ENCODE results near the gene ZNF598.

Gene ZNF598

GRCh38 chr16:2004795-2005517, 4.7 kb downstream of the ZNF598 start:
- no peak overlapping the region for H3K27ac ChIP-seq
- TF ChIP-seq CTCF (IDR thresholded peaks at IDR 0.05) = no peak
- H3K4me3 ChIP-seq = no peak overlapping the region
- DNase-seq (ENCODE audit: low spot score) = no peak

DNA sequence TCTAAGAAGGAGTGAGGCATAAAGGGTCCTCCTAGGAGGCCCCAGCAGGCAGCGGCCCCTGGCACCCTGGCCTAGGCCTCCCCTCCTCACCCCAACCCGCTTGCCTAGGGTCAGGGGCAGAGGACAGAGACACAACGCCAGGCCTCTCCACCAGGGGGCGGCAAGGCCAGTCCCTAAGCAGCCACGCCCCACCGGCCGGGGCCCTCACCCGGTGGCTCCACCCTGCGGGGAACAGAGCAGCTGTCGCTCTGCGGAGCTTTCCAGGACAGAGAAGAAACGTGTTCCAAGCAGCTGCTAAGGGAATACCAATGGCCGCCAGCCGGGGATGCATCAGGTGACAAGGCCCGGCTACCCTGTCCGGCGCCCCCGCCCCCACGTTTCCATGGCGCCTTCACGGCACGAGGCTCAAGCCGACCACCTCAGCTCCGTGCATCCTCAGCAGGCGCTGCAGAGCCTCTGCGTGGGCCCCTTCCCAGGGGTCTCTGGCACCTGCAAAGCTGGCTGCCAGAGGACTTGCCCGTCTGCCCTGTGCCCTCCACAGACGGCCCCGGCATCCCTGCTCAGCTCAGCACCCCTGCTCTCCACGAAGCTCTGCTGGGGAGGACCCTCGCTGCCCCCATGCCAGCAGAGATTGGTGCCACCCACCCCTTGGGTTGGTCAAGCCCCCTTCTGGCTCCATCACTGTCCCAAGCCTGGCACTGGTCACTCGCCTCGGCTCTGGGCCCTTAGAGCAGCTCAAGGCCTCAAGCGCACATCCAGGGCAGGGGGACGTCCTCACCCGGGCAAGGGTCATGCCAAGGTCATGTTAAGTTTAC, 5.6 kb downstream of the ZNF598 start:
- no peak for DNase-seq (ENCODE audit: low spot score)
- H3K27ac ChIP-seq = no peak overlapping the region
- H3K4me3 ChIP-seq = peak overlapping the region; percentile 55
- TF ChIP-seq CTCF (IDR thresholded peaks at IDR 0.05) = peak; percentile 77

- H3K27ac ChIP-seq = no peak overlapping the region
- TF ChIP-seq CTCF (IDR thresholded peaks at IDR 0.05) = no peak
- DNase-seq (ENCODE audit: low spot score) = no peak
- H3K4me3 ChIP-seq = no peak overlapping the region
Measured at GRCh38 chr16:2003231-2003826, 6.3 kb downstream of the ZNF598 start.

DNA sequence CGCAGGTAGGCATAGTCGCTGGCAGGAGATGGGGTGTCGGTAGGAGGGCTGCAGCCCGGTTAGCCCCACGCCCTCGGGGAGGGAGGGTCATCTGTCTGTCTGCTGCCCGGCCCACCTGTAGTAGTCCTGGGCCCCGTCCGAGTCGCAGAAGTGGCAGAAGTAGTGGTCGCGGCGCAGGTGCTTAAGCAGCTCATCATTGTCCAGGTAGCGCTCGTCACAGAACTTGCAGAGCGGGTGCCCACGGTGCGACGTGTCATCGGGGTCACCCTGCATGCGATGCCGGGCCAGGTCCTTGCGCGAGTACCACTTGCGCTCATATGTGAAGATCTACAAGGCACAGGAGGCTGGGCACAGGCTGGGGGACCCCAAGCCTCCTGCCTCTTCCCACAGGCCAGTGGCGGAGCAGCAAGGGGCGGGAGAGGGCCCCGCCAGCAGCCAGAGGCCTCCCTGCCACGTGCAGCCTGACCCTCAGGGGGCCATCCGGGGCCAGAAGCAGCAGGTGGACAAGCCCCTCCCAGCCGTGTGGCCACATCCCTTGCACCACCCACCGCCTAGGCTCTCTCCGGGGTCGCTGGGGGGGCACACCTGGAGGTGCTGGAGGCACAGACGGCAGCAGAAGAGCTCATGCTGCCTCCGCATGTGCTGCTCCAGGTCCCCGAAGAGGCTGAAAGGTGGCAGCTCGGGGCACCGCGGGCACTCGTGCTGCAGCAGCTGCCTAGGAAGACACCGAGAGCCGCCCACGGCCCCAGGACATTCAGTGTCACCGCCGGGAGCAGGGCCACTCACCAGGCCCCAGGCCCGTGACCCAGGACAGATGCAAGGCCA, 7.0 kb downstream of the ZNF598 start:
- no peak overlapping the region for H3K4me3 ChIP-seq
- DNase-seq (ENCODE audit: low spot score) = no peak
- TF ChIP-seq CTCF (IDR thresholded peaks at IDR 0.05) = no peak
- no peak overlapping the region for H3K27ac ChIP-seq

- no peak for DNase-seq (ENCODE audit: low spot score)
- no peak overlapping the region for H3K27ac ChIP-seq
- no peak overlapping the region for H3K4me3 ChIP-seq
- TF ChIP-seq CTCF (IDR thresholded peaks at IDR 0.05) = no peak
Measured at GRCh38 chr16:2001456-2002355, 7.9 kb downstream of the ZNF598 start.

DNA sequence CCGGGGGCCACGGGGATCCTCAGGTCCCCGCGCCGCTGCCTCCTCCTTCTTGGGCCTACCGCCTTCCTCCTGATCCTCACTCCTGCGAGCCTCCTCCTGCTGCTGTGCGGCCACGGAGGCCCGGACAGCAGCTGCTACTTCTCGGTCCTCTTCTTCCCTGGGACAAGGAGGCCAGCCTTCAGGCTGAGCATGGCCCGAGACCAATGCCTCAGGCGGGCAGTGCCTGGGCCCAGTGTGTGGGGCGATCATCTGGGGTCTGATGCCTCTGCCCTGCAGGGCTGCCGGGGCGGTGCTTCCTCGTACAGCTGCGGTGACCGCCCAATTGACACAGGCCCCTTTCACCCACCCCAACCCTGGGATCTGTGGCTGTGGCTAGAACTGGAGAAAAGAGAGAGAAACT, 8.6 kb downstream of the ZNF598 start:
- TF ChIP-seq CTCF (IDR thresholded peaks at IDR 0.05) = no peak
- no peak for DNase-seq (ENCODE audit: low spot score)
- no peak overlapping the region for H3K4me3 ChIP-seq
- no peak overlapping the region for H3K27ac ChIP-seq
